HuH-7 (cell line): ENCODE data around the gene SYNPO.

Experiments used
- DNase-seq: peaks from one replicate; pipeline ENCODE4 v3.0.0; 2011; ENCODE audit warnings: low spot score

SYNPO gene

GRCh38 chr5:150658699-150659265 lies 18.3 kb downstream of the SYNPO start:
- DNase-seq, result no peak

- no peak for DNase-seq
These were observed 19.1 kb downstream of the SYNPO start for GRCh38 chr5:150659360-150660107.

GRCh38 chr5:150660108-150660831 lies 19.8 kb downstream of the SYNPO start:
- DNase-seq, result no peak

- no peak for DNase-seq
These were observed 20.6 kb downstream of the SYNPO start, which contains the start of gene MYOZ3 for GRCh38 chr5:150661086-150661485. Gene MYOZ3 (plus strand): TSS chr5:150661251. CDS start chr5:150662942, 1,691 bp downstream.

- no peak for DNase-seq
These were observed 21.5 kb downstream of the SYNPO start for GRCh38 chr5:150661821-150662596.

GRCh38 chr5:150662731-150663516 lies 22.5 kb downstream of the SYNPO start:
- no peak for DNase-seq

GRCh38 chr5:150663936-150664335 lies 23.5 kb downstream of the SYNPO start:
- DNase-seq, result no peak

- DNase-seq, result no peak
These were observed 24.6 kb downstream of the SYNPO start for GRCh38 chr5:150665044-150665443.

- no peak for DNase-seq
These were observed 30.0 kb downstream of the SYNPO start for GRCh38 chr5:150670275-150670947.

GRCh38 chr5:150670948-150671310 lies 30.5 kb downstream of the SYNPO start:
- no peak for DNase-seq

- DNase-seq, result no peak
These were observed 31.2 kb downstream of the SYNPO start for GRCh38 chr5:150671509-150672236.

GRCh38 chr5:150672237-150672883 lies 31.9 kb downstream of the SYNPO start:
- DNase-seq, result peak; percentile 49

GRCh38 chr5:150672884-150673275 lies 32.4 kb downstream of the SYNPO start:
- no peak for DNase-seq

GRCh38 chr5:150674341-150674821 lies 33.9 kb downstream of the SYNPO start:
- DNase-seq, result no peak

- no peak for DNase-seq
These were observed 34.6 kb downstream of the SYNPO start for GRCh38 chr5:150675069-150675468.

- no peak for DNase-seq
These were observed 36.1 kb downstream of the SYNPO start for GRCh38 chr5:150676578-150676977.

- DNase-seq, result no peak
These were observed 48.7 kb downstream of the SYNPO start for GRCh38 chr5:150689120-150689519.

- DNase-seq, result no peak
These were observed 50.3 kb downstream of the SYNPO start for GRCh38 chr5:150690760-150691159.

- no peak for DNase-seq
These were observed 51.8 kb downstream of the SYNPO start for GRCh38 chr5:150692276-150692675.

- no peak for DNase-seq
These were observed 54.2 kb downstream of the SYNPO start for GRCh38 chr5:150694612-150695011.
